ENCODE results near the gene TMED1.

DNA sequence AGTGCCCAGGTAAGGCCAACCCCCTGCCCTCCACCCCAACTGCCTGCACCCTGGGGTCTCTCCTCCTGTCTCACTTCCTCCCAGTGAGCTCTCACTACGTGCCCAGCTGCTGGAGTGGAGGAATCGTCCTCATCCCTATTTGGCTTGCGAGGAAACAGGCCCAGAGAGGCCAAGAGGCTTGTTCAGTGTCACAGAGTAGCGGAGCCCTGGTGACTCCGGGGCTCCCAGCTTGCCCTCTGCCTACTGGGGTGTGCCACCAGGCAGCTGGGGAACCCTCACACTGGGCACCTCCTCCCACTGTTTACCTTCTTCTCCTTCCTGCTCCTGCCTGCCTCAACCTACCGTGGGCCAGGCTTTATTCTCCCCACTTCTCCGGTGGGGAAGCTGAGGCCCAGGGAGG is 5.6 kb downstream of the TMED1 start:
- no peak for TF ChIP-seq EZH2 (IDR thresholded peaks at IDR 0.05; ENCODE audit: low read depth)
- TF ChIP-seq, protein P1, sequence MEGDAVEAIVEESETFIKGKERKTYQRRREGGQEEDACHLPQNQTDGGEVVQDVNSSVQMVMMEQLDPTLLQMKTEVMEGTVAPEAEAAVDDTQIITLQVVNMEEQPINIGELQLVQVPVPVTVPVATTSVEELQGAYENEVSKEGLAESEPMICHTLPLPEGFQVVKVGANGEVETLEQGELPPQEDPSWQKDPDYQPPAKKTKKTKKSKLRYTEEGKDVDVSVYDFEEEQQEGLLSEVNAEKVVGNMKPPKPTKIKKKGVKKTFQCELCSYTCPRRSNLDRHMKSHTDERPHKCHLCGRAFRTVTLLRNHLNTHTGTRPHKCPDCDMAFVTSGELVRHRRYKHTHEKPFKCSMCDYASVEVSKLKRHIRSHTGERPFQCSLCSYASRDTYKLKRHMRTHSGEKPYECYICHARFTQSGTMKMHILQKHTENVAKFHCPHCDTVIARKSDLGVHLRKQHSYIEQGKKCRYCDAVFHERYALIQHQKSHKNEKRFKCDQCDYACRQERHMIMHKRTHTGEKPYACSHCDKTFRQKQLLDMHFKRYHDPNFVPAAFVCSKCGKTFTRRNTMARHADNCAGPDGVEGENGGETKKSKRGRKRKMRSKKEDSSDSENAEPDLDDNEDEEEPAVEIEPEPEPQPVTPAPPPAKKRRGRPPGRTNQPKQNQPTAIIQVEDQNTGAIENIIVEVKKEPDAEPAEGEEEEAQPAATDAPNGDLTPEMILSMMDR (conservative IDR thresholded peaks at IDR 0.05): no peak
